B cell (primary cell): Measurements from ENCODE around the gene AK3. TPM values are rescaled to one million over a fixed set of nuclear protein-coding genes. Genes with fewer than 3 reads are reported as not detected.

ENCODE experiments used
- ATAC-seq: fragments of 200-7000 bp; cut with Tn5 transposase; one replicate; pipeline ENCODE4 v1.10.0; 2021; ENCODE audit warnings: low read depth, mild to moderate bottlenecking, moderate number of reproducible peaks, moderate library complexity
- CTCF ChIA-PET: fragments of 350-600 bp; sonication (Branson Sonifier 250); formaldehyde crosslinking; loops from one replicate; lab custom pipeline; 2021; ENCODE audit warnings: antibody characterized with exemption, inconsistent platforms; lab: Charles Lee
- POLR2A ChIA-PET: fragments of 350-600 bp; sonication (Branson Sonifier 250); formaldehyde crosslinking; loops from one replicate; lab custom pipeline; 2021; ENCODE audit warnings: antibody characterized with exemption; lab: Charles Lee
- DNase-seq: peaks from one replicate; pipeline ENCODE4 v3.0.0; 2013
- H2AFZ ChIP-seq: 2 replicates; pipeline ENCODE4 v1.6.1; 2012; ENCODE audit warnings: mild to moderate bottlenecking, low read depth, low read length; ENCODE audit not compliant: insufficient read depth, poor library complexity, severe bottlenecking
- H3K27ac ChIP-seq, 2 donors: 1 replicate in 1 of 2; 2 replicates in 1 of 2; pipeline ENCODE4 v1.5.1; 2012 to 2013; ENCODE audit warnings: low read length in 2 of 2, mild to moderate bottlenecking in 2 of 2, moderate library complexity in 1 of 2
- H3K27me3 ChIP-seq, 4 experiments: fragments of 200-600 bp in 1 of 4; sonication (generic) in 1 of 4; replicated peaks in 1 of 4; 1 replicate in 2 of 4; 2 replicates in 2 of 4; pipeline versions ENCODE4 v1.6.1 to v1.7.0; 2013 to 2016; ENCODE audit warnings: low read length in 3 of 4, mild to moderate bottlenecking in 2 of 4, mixed read lengths in 1 of 4, moderate library complexity in 1 of 4; ENCODE audit not compliant: insufficient read depth in 4 of 4, control insufficient read depth in 3 of 4; ENCODE audit errors: control extremely low read depth in 1 of 4
- H3K36me3 ChIP-seq, 2 experiments: replicated peaks in 1 of 2; 1 replicate in 1 of 2; 2 replicates in 1 of 2; pipeline versions ENCODE4 v1.6.1 to v1.7.1; 2013; ENCODE audit warnings: low read length in 1 of 2; ENCODE audit not compliant: insufficient read depth in 2 of 2, control insufficient read depth in 1 of 2; ENCODE audit errors: control extremely low read depth in 1 of 2, extremely low read depth in 1 of 2
- H3K4me1 ChIP-seq, 2 donors: fragments of 200-600 bp in 1 of 2; sonication (generic) in 1 of 2; 1 replicate in 1 of 2; 2 replicates in 1 of 2; pipeline versions ENCODE4 v1.5.1 to v1.6.1; 2013 to 2017; ENCODE audit warnings: low read length in 2 of 2; ENCODE audit not compliant: control insufficient read depth in 2 of 2, insufficient read depth in 2 of 2
- H3K4me2 ChIP-seq: replicated peaks from 2 replicates; pipeline ENCODE3; 2012; ENCODE audit warnings: mild to moderate bottlenecking, low read depth, low read length; ENCODE audit not compliant: poor library complexity, severe bottlenecking
- H3K4me3 ChIP-seq, 5 experiments: fragments of 200-600 bp in 1 of 5; sonication (generic) in 1 of 5; 1 replicate in 3 of 5; 2 replicates in 2 of 5; pipeline versions ENCODE4 v1.5.1 to v1.7.0; 2011 to 2016; ENCODE audit warnings: low read length in 4 of 5, mild to moderate bottlenecking in 4 of 5, low read depth in 2 of 5, control low read depth in 1 of 5, moderate library complexity in 1 of 5; ENCODE audit not compliant: insufficient read depth in 1 of 5; ENCODE audit errors: control extremely low read depth in 1 of 5, extremely low read depth in 1 of 5
- H3K79me2 ChIP-seq: fragments of 200-600 bp; sonication (generic); one replicate; pipeline ENCODE4 v1.6.0; 2016; ENCODE audit warnings: low read length; ENCODE audit not compliant: control insufficient read depth, insufficient read depth
- H3K9ac ChIP-seq: fragments of 200-600 bp; sonication (generic); 2 replicates; pipeline ENCODE4 v1.6.1; 2017; ENCODE audit warnings: mild to moderate bottlenecking, low read length, moderate library complexity
- H3K9me3 ChIP-seq, 3 donors: one replicate each; pipeline versions ENCODE4 v1.6.1 to v1.7.1; 2013; ENCODE audit warnings: low read length in 2 of 3; ENCODE audit not compliant: control insufficient read depth in 2 of 3, insufficient read depth in 1 of 3; ENCODE audit errors: control extremely low read depth in 1 of 3
- H4K20me1 ChIP-seq: 2 replicates; pipeline ENCODE4 v1.6.0; 2012; ENCODE audit warnings: mild to moderate bottlenecking, low read length; ENCODE audit not compliant: insufficient read depth, control insufficient read depth, poor library complexity, severe bottlenecking
- H3K27ac Mint-ChIP-seq: one replicate; pipeline ENCODE4 v1.8.0; 2021; ENCODE audit warnings: mixed read lengths
- H3K27me3 Mint-ChIP-seq: one replicate; pipeline ENCODE4 v1.8.0; 2021; ENCODE audit warnings: mixed read lengths
- H3K4me1 Mint-ChIP-seq: one replicate; pipeline ENCODE4 v1.8.0; 2021; ENCODE audit warnings: mixed read lengths
- H3K4me3 Mint-ChIP-seq: one replicate; pipeline ENCODE4 v1.8.0; 2021; ENCODE audit warnings: mixed read lengths
- H3K9me3 Mint-ChIP-seq: one replicate; pipeline ENCODE4 v1.8.0; 2022; ENCODE audit warnings: mixed read lengths; ENCODE audit not compliant: insufficient read depth
- EZH2 ChIP-seq: IDR thresholded peaks from 2 replicates; pipeline ENCODE4 v1.6.1; 2012; ENCODE audit warnings: borderline replicate concordance, low read depth, mild to moderate bottlenecking, moderate library complexity, low read length; ENCODE audit not compliant: insufficient read depth, poor library complexity, severe bottlenecking
- WGBS: methylation state at CpG from one replicate; pipeline ENCODE4 v1.1.5; 2013; ENCODE audit warnings: missing lambda C conversion rate; ENCODE audit not compliant: insufficient coverage; 5-methylcytosine and 5-hydroxymethylcytosine counted together
- intact Hi-C: fragments of 100-400 bp; cut with micrococcal nuclease; formaldehyde crosslinking; loops from one replicate; pipeline ENCODE4 v1.10.0; 2022
- polyA plus RNA-seq: library from polyadenylated mRNA; depleted of rRNA; stranded (reverse); fragments of >200 nt; gene quantifications from 2 replicates; pipeline ENCODE4 v1.2.3, GENCODE V29; 2012
- total RNA-seq, 2 donors: library from RNA; stranded (reverse); fragments of 120-200 nt in 1 of 2; gene quantifications; 1 replicate in 1 of 2; 2 replicates in 1 of 2; pipeline versions ENCODE4 v1.2.3 to v1.2.4, GENCODE V29; 2013 to 2022
- TF ChIP-seq, protein P1 (sequence below): fragments of 200-600 bp; IDR thresholded peaks from one replicate; pipeline ENCODE4 v1.8.0; 2022; ENCODE audit warnings: antibody characterized with exemption, mild to moderate bottlenecking

AK3 gene
- total and polyA plus RNA-seq, 2 donors (not counting 1 experiment from before 2014, with no cell fraction given) = 9.9 to 22.9 TPM

DNA sequence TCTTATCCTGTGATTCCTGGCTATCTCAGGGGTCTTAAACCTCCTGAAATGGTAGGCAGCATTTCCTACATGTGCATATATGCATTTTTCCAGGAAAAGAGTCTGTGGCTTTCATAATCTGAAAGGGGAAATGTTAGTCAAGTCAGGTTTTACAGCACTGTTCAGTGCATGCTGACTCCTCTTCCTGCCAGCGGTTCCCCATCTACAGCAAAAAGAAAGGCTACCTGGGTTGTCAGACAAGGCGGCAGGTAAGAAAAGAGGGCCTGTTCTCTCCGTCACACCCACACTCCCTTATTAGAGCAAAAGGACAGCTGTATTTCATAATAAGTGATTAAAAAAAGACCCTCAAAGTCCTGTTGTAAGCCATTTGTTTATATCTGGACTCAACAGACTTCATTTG lies 70.4 kb downstream of the AK3 start:
- H4K20me1 ChIP-seq = no peaks in the 10 kb centered on the region
- WGBS = no CpG with 5 or more reads among the region's 3 CpGs
- Mint-ChIP-seq H3K27me3 (peaks cover 16% of the 10 kb centered on the region), H3K4me3 (no peak overlapping the region), H3K9me3 (no peaks in the 10 kb centered on the region), H3K27ac (no peak overlapping the region), H3K4me1 (peaks cover 12% of the 10 kb centered on the region)
- DNase-seq (no peak), ATAC-seq (no peak)
- ChIA-PET CTCF (no interaction called here), POLR2A (no interaction called here)
- H3K4me1 ChIP-seq = peaks cover 12 to 14% of the 10 kb centered on the region in 2 donors
- no peak overlapping the region for H3K4me3 ChIP-seq
- H2AFZ ChIP-seq = no peak overlapping the region
- H3K36me3 ChIP-seq = no peaks in the 10 kb centered on the region
- intact Hi-C loops = no loop called here
- no peak overlapping the region for H3K4me2 ChIP-seq
- peaks cover 0 to 2% (median 0%) of the 10 kb centered on the region in 3 donors for H3K9me3 ChIP-seq
- H3K27ac ChIP-seq = no peak overlapping the region
- peaks cover 0 to 16% (median 12%) of the 10 kb centered on the region in 4 experiments for H3K27me3 ChIP-seq
- TF ChIP-seq EZH2 = no peak
- TF ChIP-seq, protein P1, sequence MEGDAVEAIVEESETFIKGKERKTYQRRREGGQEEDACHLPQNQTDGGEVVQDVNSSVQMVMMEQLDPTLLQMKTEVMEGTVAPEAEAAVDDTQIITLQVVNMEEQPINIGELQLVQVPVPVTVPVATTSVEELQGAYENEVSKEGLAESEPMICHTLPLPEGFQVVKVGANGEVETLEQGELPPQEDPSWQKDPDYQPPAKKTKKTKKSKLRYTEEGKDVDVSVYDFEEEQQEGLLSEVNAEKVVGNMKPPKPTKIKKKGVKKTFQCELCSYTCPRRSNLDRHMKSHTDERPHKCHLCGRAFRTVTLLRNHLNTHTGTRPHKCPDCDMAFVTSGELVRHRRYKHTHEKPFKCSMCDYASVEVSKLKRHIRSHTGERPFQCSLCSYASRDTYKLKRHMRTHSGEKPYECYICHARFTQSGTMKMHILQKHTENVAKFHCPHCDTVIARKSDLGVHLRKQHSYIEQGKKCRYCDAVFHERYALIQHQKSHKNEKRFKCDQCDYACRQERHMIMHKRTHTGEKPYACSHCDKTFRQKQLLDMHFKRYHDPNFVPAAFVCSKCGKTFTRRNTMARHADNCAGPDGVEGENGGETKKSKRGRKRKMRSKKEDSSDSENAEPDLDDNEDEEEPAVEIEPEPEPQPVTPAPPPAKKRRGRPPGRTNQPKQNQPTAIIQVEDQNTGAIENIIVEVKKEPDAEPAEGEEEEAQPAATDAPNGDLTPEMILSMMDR = no peak
- H3K9ac ChIP-seq = no peak overlapping the region
- no peaks in the 10 kb centered on the region for H3K79me2 ChIP-seq

DNA sequence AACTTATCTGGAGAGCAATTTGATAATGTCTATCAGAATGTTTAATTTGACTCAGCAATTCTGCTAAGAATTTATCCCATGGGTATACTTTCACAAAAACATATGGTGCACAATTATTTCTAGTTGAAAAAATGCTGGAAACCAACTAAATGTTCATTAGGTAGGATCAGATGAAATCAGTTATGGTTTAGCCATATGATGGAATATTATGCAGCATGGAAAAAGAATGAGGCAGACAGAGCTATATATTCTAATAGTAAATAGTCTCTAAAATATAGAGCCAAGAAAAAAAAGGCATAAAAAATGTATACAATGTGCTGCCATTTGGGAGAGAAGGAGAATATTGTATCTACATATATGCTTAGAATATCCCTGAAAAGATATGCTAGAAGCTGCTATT lies 71.1 kb downstream of the AK3 start:
- Histone ChIP-seq H3K36me3 (no peaks in the 10 kb centered on the region), H2AFZ (no peak overlapping the region), H3K9ac (no peak overlapping the region), H3K4me3 (no peak overlapping the region), H3K27me3 (peaks cover 0 to 16% (median 12%) of the 10 kb centered on the region in 4 experiments), H4K20me1 (no peaks in the 10 kb centered on the region), H3K27ac (no peak overlapping the region), H3K4me1 (peaks cover 18 to 21% of the 10 kb centered on the region in 2 donors), H3K9me3 (peaks cover 0 to 2% (median 0%) of the 10 kb centered on the region in 3 donors), H3K4me2 (no peak overlapping the region), H3K79me2 (no peaks in the 10 kb centered on the region)
- Mint-ChIP-seq H3K27ac (no peak overlapping the region), H3K4me3 (no peak overlapping the region), H3K27me3 (peaks cover 16% of the 10 kb centered on the region), H3K4me1 (peaks cover 19% of the 10 kb centered on the region), H3K9me3 (no peaks in the 10 kb centered on the region)
- intact Hi-C loops = no loop called here
- ChIA-PET POLR2A (no interaction called here), CTCF (no interaction called here)
- ATAC-seq = no peak
- no peak for DNase-seq
- TF ChIP-seq, protein P1 = no peak
